Hepatocyte (in vitro differentiated cells): ENCODE data around the gene MYL11. TPM values are rescaled to one million over a fixed set of nuclear protein-coding genes. Genes with fewer than 3 reads are reported as not detected.

Experiments used
- DNase-seq: peaks from one replicate; pipeline ENCODE4 v3.0.0-alpha.2; 2016; ENCODE audit warnings: low spot score
- H2AFZ ChIP-seq: fragments of 200-600 bp; sonication (generic); 2 replicates; pipeline ENCODE4 v1.6.0; 2016; ENCODE audit warnings: antibody characterized with exemption, mild to moderate bottlenecking
- H3K27ac ChIP-seq: fragments of 200-600 bp; sonication (generic); 2 replicates; pipeline ENCODE4 v1.5.1; 2016; ENCODE audit warnings: mild to moderate bottlenecking
- H3K27me3 ChIP-seq: fragments of 200-600 bp; sonication (generic); 2 replicates; pipeline ENCODE4 v1.6.1; 2016
- H3K36me3 ChIP-seq: fragments of 200-600 bp; sonication (generic); replicated peaks from 2 replicates; pipeline ENCODE4 v1.5.1; 2016; ENCODE audit warnings: low read depth; ENCODE audit not compliant: insufficient read depth
- H3K4me1 ChIP-seq: fragments of 200-600 bp; sonication (generic); 2 replicates; pipeline ENCODE4 v1.5.1; 2016; ENCODE audit warnings: mild to moderate bottlenecking, moderate library complexity; ENCODE audit not compliant: insufficient read depth
- H3K4me2 ChIP-seq: fragments of 200-600 bp; sonication (generic); 2 replicates; pipeline ENCODE4 v1.6.0; 2016
- H3K4me3 ChIP-seq: fragments of 200-600 bp; sonication (generic); 2 replicates; pipeline ENCODE4 v1.5.1; 2016; ENCODE audit warnings: mild to moderate bottlenecking
- H3K79me2 ChIP-seq: fragments of 200-600 bp; sonication (generic); 2 replicates; pipeline ENCODE4 v1.6.0; 2017; ENCODE audit warnings: mild to moderate bottlenecking
- H3K9me2 ChIP-seq: fragments of 200-600 bp; sonication (generic); replicated peaks from 2 replicates; pipeline ENCODE4 v1.6.0; 2017; ENCODE audit warnings: mild to moderate bottlenecking; ENCODE audit not compliant: insufficient read depth
- H3K9me3 ChIP-seq: fragments of 200-600 bp; sonication (generic); 2 replicates; pipeline ENCODE4 v1.5.1; 2016; ENCODE audit warnings: low read depth, mild to moderate bottlenecking
- H4K20me1 ChIP-seq: fragments of 200-600 bp; sonication (generic); 2 replicates; pipeline ENCODE4 v1.6.0; 2016; ENCODE audit warnings: mild to moderate bottlenecking; ENCODE audit not compliant: insufficient read depth, poor library complexity, severe bottlenecking
- EZH2 ChIP-seq: fragments of 200-600 bp; sonication (generic); IDR thresholded peaks from 2 replicates; pipeline ENCODE4 v1.6.1; 2016; ENCODE audit warnings: antibody characterized with exemption, mild to moderate bottlenecking, borderline replicate concordance
- EZH2phosphoT487 ChIP-seq: fragments of 200-600 bp; sonication (generic); IDR thresholded peaks from one replicate; pipeline ENCODE4 v1.6.1; 2018; ENCODE audit warnings: antibody characterized with exemption, mild to moderate bottlenecking, low read depth, moderate library complexity; ENCODE audit not compliant: unreplicated experiment, severe bottlenecking
- WGBS: methylation state at CpG from one replicate; pipeline ENCODE4 v1.1.6; 2016; ENCODE audit warnings: low lambda C conversion rate; ENCODE audit errors: missing lambda C conversion rate; 5-methylcytosine and 5-hydroxymethylcytosine counted together
- polyA plus RNA-seq: library from polyadenylated mRNA; unstranded; fragments of >200 nt; fragmentation: Nextera tagmentation; extraction: Ambion mirVana; gene quantifications from 2 replicates; pipeline ENCODE4 v1.2.1, GENCODE V29; 2016
- total RNA-seq: library from RNA; depleted of rRNA; stranded (reverse); fragments of >200 nt; gene quantifications from 2 replicates; pipeline ENCODE4 v1.2.3, GENCODE V29; 2014
- TF ChIP-seq, protein P1 (sequence below): fragments of 200-600 bp; sonication (generic); IDR thresholded peaks from 2 replicates; pipeline ENCODE4 v1.5.1; 2016; ENCODE audit warnings: antibody characterized with exemption, mild to moderate bottlenecking; ENCODE audit not compliant: poor library complexity

Gene MYL11
- total and polyA plus RNA-seq, 2 experiments from 2014 or later, result 2.2 to 4.0 TPM

DNA sequence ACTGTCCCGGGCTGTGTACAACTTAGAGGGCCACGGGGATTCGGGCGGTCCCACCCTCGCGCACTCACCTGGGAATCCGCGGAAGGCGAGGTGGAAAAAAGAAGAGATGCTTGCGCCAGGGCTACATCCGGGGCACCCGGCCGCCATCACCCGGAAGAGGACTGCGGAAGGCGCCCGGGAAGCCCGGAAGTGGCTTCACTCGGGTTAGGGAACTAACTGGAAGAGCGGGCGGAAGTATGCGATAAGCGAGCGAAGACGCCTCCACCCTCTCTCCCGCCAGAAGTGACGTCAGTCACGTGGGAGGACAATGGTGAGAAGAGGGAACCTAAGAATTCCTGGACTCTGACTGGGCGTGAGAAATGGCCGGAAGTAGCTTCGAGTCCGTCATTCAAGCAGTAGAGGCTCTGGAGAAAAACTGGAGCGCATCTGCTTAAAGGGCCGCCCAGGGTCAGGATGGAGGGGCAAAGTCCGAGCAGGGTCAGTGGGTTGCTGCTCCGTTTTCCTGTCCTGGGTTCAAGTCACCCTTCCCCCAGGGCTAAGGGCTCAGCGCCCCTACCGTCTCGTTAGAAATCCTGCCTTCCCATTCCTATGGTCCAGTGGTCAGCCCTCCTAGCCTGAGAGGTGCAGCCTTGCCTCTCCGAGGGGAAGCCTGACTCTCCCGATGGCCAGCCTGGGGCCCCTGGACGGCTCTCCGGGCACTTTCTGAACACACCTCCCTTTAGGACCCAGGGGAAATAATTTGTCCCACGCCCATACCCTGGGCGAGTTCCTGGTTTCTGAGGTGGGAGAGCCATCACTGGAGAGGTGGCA, 19.3 kb upstream of the MYL11 start, which contains the start of gene CD2BP2:
CD2BP2 (minus strand) TSS at position 165 of the 810 bp plus-strand sequence. CDS start 627 bp downstream, outside the sequence.
- Histone ChIP-seq H3K36me3 (no peaks in the 10 kb centered on the region), H3K4me1 (peaks cover 17% of the 10 kb centered on the region), H3K27me3 (no peaks in the 10 kb centered on the region)

DNA sequence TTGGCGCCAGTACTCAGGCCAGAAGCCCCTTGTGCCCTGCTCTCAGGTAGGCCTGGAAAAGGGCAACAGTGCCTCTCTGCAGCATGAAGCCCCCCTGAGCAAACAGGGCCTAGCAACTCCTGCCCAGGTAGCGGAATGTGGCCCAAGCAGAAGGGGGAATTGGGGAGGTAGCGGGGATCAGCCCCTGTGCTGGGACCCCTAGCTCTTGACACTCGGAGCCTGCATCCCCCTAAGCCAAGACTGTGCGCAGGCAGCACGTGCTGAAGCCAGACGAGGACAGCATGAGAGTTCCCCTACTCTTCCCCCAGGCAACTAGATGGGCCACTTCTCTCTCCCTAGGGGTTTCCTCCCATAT, 18.7 kb upstream of the MYL11 start:
- no peak for DNase-seq
- 64% methylated on average over 7 of the region's 7 CpGs for WGBS
- peaks cover 30% of the 10 kb centered on the region for H3K79me2 ChIP-seq
- H3K9me3 ChIP-seq, result no peaks in the 10 kb centered on the region
- H3K27me3 ChIP-seq, result no peaks in the 10 kb centered on the region
- peak overlapping the region; percentile 46 for H2AFZ ChIP-seq
- H3K4me3 ChIP-seq, result peak overlapping the region; percentile 24
- H3K36me3 ChIP-seq, result no peaks in the 10 kb centered on the region
- no peaks in the 10 kb centered on the region for H3K9me2 ChIP-seq
- no peaks in the 10 kb centered on the region for H4K20me1 ChIP-seq
- no peak for TF ChIP-seq EZH2
- TF ChIP-seq EZH2phosphoT487, result no peak
- TF ChIP-seq, protein P1, sequence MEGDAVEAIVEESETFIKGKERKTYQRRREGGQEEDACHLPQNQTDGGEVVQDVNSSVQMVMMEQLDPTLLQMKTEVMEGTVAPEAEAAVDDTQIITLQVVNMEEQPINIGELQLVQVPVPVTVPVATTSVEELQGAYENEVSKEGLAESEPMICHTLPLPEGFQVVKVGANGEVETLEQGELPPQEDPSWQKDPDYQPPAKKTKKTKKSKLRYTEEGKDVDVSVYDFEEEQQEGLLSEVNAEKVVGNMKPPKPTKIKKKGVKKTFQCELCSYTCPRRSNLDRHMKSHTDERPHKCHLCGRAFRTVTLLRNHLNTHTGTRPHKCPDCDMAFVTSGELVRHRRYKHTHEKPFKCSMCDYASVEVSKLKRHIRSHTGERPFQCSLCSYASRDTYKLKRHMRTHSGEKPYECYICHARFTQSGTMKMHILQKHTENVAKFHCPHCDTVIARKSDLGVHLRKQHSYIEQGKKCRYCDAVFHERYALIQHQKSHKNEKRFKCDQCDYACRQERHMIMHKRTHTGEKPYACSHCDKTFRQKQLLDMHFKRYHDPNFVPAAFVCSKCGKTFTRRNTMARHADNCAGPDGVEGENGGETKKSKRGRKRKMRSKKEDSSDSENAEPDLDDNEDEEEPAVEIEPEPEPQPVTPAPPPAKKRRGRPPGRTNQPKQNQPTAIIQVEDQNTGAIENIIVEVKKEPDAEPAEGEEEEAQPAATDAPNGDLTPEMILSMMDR, result no peak
- peaks cover 14% of the 10 kb centered on the region for H3K4me1 ChIP-seq
- H3K27ac ChIP-seq, result peak overlapping the region; percentile 97
- peak overlapping the region; percentile 82 for H3K4me2 ChIP-seq

More for the DNA sequence above, 19.3 kb upstream of the MYL11 start, which contains the start of gene CD2BP2:
- under 1% methylated on average over 43 of the region's 45 CpGs for WGBS
- Histone ChIP-seq H3K9me3 (no peaks in the 10 kb centered on the region), H3K4me2 (peak within 1 kb of the TSS; percentile 95), H3K9me2 (no peaks in the 10 kb centered on the region), H3K4me3 (peak within 1 kb of the TSS; percentile 47), H4K20me1 (no peaks in the 10 kb centered on the region), H3K27ac (peak within 1 kb of the TSS; percentile 97), H2AFZ (peak within 1 kb of the TSS; percentile 59), H3K79me2 (peaks cover 26% of the 10 kb centered on the region)
- TF ChIP-seq, protein P1, result no peak
- no peak for TF ChIP-seq EZH2phosphoT487
- TF ChIP-seq EZH2, result no peak
- DNase-seq, result peak; percentile 99

DNA sequence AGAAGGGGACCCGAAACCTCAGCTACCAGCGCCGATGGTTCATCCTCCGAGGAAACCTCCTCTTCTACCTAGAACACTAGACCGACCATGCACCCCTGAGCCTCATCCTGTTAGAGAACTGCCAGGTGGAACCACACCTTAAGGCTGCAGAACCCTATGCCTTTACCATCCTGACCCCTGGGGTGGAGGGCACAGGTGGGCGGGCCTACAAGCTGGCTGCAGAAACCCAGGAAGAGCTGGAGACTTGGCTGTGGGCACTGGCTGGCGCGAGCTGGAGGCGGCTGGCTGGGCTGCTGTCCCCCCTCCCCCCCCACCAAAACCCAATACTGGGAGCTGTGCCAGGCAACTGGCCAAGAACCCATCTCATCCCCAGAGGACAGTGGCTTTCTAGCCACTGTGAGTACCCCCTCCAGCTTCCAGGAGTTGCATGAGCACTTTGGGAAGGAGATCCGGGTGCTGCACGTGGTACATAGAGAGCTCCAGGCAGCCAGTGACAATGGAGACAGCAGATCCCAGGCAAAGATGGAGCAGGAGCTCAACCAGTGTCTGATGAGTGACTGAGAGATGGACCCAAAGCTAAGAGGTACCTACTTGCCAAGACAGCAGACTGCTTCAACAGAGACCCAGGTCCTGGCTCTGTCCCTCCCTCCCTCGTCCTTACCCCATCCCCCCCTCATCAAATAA, 18.1 kb upstream of the MYL11 start:
- H3K79me2 ChIP-seq, result peaks cover 34% of the 10 kb centered on the region
- H3K4me1 ChIP-seq, result peaks cover 13% of the 10 kb centered on the region
- no peak for DNase-seq
- no peaks in the 10 kb centered on the region for H3K36me3 ChIP-seq
- WGBS, result 96% methylated on average over 12 of the region's 12 CpGs
- peak overlapping the region; percentile 82 for H3K4me2 ChIP-seq
- no peaks in the 10 kb centered on the region for H4K20me1 ChIP-seq
- no peaks in the 10 kb centered on the region for H3K27me3 ChIP-seq
- H3K9me2 ChIP-seq, result no peaks in the 10 kb centered on the region
- peak overlapping the region; percentile 97 for H3K27ac ChIP-seq
- no peaks in the 10 kb centered on the region for H3K9me3 ChIP-seq
- no peak overlapping the region for H2AFZ ChIP-seq
- TF ChIP-seq EZH2, result no peak
- TF ChIP-seq, protein P1, result no peak
- TF ChIP-seq EZH2phosphoT487, result no peak
- H3K4me3 ChIP-seq, result no peak overlapping the region
